Endothelial cell (in vitro differentiated cells): ENCODE data around the gene DDX25. TPM values are rescaled to one million over a fixed set of nuclear protein-coding genes. Genes with fewer than 3 reads are reported as not detected.

Source experiments
- DNase-seq: peaks from one replicate; pipeline ENCODE4 v3.0.0; 2021; ENCODE audit warnings: low spot score
- H3K27ac Mint-ChIP-seq: one replicate; pipeline ENCODE4 v1.8.0; 2021; ENCODE audit warnings: mixed read lengths, inconsistent platforms; ENCODE audit not compliant: unreplicated experiment
- H3K27me3 Mint-ChIP-seq: one replicate; pipeline ENCODE4 v1.8.0; 2021; ENCODE audit warnings: mild to moderate bottlenecking, moderate library complexity, mixed read lengths, inconsistent platforms; ENCODE audit not compliant: unreplicated experiment
- H3K36me3 Mint-ChIP-seq: one replicate; pipeline ENCODE4 v1.8.0; 2021; ENCODE audit warnings: mild to moderate bottlenecking, low read depth, mixed read lengths, inconsistent platforms; ENCODE audit not compliant: unreplicated experiment
- H3K4me1 Mint-ChIP-seq: one replicate; pipeline ENCODE4 v1.8.0; 2021; ENCODE audit warnings: mild to moderate bottlenecking, mixed read lengths, inconsistent platforms; ENCODE audit not compliant: unreplicated experiment
- H3K4me3 Mint-ChIP-seq: one replicate; pipeline ENCODE4 v1.8.0; 2021; ENCODE audit warnings: mild to moderate bottlenecking, mixed read lengths, inconsistent platforms; ENCODE audit not compliant: unreplicated experiment
- H3K9me3 Mint-ChIP-seq: one replicate; pipeline ENCODE4 v1.8.0; 2021; ENCODE audit warnings: mixed read lengths, inconsistent platforms; ENCODE audit not compliant: unreplicated experiment
- CTCF ChIP-seq: fragments of 200-600 bp; sonication (generic); IDR thresholded peaks from one replicate; pipeline ENCODE4 v1.5.0; 2021; ENCODE audit warnings: antibody characterized with exemption; ENCODE audit not compliant: unreplicated experiment
- total RNA-seq: library from RNA; stranded (reverse); fragmentation: NEBNext Ultra II Directional; extraction: Animal tissue kit (Norgen Biotek cat#: 25700); gene quantifications from one replicate; pipeline ENCODE4 v1.2.1, GENCODE V29; 2021; ENCODE audit not compliant: unreplicated experiment

DDX25 gene
- total RNA-seq, 1 donor from 2014 or later, result 7.5 TPM

GRCh38 chr11:125931668-125932067 is 27.4 kb downstream of the DDX25 start:
- Mint-ChIP-seq H3K27me3 (peaks cover 7% of the 10 kb centered on the region), H3K9me3 (no peaks in the 10 kb centered on the region), H3K27ac (no peak overlapping the region), H3K36me3 (no peaks in the 10 kb centered on the region), H3K4me3 (no peak overlapping the region), H3K4me1 (peaks cover 2% of the 10 kb centered on the region)
- no peak for DNase-seq
- TF ChIP-seq CTCF, result no peak

DNA sequence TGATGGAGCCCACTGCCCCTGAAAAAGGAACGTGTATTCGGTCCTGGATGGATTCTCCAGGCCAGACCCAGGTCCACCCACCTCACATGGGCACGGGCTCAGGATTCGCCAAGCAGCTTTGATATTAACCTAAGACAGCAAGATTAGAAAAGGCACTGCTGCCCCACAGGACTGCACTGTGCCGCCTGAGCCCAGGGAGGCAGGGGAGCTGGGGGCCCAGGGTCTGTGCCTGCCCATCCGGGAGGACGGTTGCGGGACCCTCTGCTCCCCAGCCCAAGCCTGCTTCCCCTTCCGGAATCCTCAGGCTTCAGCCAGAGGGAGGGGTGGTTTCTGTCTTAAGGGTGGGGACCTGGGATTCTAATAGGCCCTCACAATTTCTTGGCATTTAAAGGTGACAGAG is 28.0 kb downstream of the DDX25 start:
- Mint-ChIP-seq H3K4me1 (peaks cover 2% of the 10 kb centered on the region), H3K27me3 (peaks cover 5% of the 10 kb centered on the region), H3K36me3 (no peaks in the 10 kb centered on the region), H3K27ac (no peak overlapping the region), H3K9me3 (no peaks in the 10 kb centered on the region), H3K4me3 (no peak overlapping the region)
- no peak for DNase-seq
- TF ChIP-seq CTCF, result no peak

DNA sequence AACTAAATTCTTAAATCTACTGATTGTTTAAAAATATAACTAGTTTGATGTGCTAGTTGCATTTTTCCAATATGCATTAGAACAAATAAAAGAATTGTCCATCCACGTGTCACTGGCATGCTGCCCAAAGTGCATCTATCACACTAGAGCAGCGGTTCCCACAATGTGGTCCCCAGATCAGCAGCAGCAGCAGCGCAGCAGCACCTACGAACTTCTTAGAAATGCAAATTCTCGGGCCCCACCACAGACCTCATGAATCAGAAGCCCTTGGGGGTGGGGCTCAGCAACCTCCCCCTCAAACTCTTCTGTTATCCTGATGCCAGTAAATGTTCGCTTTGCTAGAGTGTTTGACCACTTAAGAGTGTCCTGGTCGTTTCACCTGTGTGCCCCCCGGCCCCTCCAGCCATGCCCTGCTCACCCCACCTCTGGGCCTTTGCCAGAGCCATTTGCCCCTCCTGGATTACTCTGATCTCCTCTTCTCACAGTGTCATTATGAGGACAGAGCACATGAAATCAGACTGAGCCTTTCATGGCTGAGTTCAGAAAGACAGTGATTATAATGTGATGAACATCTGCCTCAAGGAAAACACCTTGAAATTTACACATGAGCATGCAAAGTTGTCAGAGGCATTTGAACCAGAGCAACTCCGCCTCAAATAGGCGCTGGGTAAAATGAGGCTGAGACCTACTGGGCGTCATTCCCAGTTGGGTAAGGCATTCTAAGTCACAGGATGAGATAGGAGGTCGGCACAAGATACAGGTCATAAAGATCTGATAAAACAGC is 28.9 kb downstream of the DDX25 start:
- H3K9me3 Mint-ChIP-seq, result no peaks in the 10 kb centered on the region
- no peak overlapping the region for H3K27ac Mint-ChIP-seq
- H3K36me3 Mint-ChIP-seq, result no peaks in the 10 kb centered on the region
- peaks cover 5% of the 10 kb centered on the region for H3K27me3 Mint-ChIP-seq
- peaks cover 5% of the 10 kb centered on the region for H3K4me1 Mint-ChIP-seq
- TF ChIP-seq CTCF, result no peak
- DNase-seq, result no peak
- H3K4me3 Mint-ChIP-seq, result peak overlapping the region; percentile 27

- H3K9me3 Mint-ChIP-seq, result no peaks in the 10 kb centered on the region
- TF ChIP-seq CTCF, result no peak
- no peak overlapping the region for H3K27ac Mint-ChIP-seq
- H3K4me1 Mint-ChIP-seq, result peaks cover 9% of the 10 kb centered on the region
- no peak overlapping the region for H3K4me3 Mint-ChIP-seq
- DNase-seq, result no peak
- no peaks in the 10 kb centered on the region for H3K36me3 Mint-ChIP-seq
- H3K27me3 Mint-ChIP-seq, result peaks cover 5% of the 10 kb centered on the region
Observed at GRCh38 chr11:125934473-125934872, 30.2 kb downstream of the DDX25 start.

- Mint-ChIP-seq H3K9me3 (no peaks in the 10 kb centered on the region), H3K36me3 (no peaks in the 10 kb centered on the region), H3K27me3 (peaks cover 5% of the 10 kb centered on the region), H3K4me1 (peaks cover 9% of the 10 kb centered on the region), H3K4me3 (no peak overlapping the region), H3K27ac (no peak overlapping the region)
- TF ChIP-seq CTCF, result no peak
- no peak for DNase-seq
Observed at GRCh38 chr11:125935056-125935455, 30.7 kb downstream of the DDX25 start.
